HG03066 (cell line): ENCODE measurements around the gene TXNDC11.

Experiments
- ATAC-seq: cut with Tn5 transposase; IDR thresholded peaks from one replicate; pipeline ENCODE4 v1.9.1; 2021; ENCODE audit warnings: low read depth; ENCODE audit not compliant: unreplicated experiment

TXNDC11 gene

DNA sequence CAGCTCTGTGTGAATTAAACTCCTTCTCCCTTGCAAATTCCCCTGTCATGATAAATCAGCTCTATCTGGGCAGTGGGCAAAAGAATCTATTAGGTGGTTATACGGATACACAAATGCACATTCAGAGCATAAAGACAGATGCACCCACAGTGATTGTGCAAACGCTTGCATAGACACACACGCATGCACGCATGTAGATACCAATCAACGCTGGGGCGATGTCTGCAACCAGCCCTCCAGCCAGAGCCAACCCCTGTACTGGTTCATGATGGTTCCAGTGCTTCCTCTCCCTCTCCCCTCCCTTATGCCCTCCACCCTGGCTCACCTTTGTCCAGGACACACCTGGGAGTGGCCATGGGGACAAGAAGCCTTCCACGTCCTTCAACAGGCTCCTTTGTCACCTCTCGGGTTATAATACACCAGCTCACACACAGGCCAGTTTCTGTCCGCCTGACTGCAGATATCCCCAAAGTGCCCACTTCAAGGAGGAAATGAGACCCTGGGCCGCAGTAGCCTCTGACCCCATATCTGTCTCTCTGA is 107.5 kb downstream of the TXNDC11 start:
- no peak for ATAC-seq

GRCh38 chr16:11634312-11634711 is 108.3 kb downstream of the TXNDC11 start:
- no peak for ATAC-seq

DNA sequence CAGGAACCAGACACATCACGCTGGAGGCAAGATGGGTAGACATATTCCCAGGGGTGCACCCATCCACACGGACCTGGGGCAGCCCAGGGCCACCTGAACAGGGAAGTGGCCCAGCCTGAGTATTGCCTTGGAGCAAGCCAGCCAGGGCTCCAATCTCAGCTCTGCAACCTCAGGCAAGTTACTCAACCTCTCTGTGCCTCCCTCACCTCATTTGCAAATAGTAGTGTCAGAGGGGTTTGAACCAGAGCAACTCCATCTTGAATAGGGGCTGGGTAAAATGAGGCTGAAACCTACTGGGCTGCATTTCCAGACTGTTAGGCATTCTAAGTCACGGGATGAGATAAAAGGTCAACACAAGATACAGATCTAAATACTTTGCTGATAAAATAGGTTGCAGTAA is 109.5 kb downstream of the TXNDC11 start:
- ATAC-seq, result no peak

GRCh38 chr16:11632455-11632939 is 110.2 kb downstream of the TXNDC11 start:
- no peak for ATAC-seq

GRCh38 chr16:11631214-11631613 is 111.4 kb downstream of the TXNDC11 start:
- ATAC-seq, result no peak

GRCh38 chr16:11630768-11631056 is 111.9 kb downstream of the TXNDC11 start:
- no peak for ATAC-seq

DNA sequence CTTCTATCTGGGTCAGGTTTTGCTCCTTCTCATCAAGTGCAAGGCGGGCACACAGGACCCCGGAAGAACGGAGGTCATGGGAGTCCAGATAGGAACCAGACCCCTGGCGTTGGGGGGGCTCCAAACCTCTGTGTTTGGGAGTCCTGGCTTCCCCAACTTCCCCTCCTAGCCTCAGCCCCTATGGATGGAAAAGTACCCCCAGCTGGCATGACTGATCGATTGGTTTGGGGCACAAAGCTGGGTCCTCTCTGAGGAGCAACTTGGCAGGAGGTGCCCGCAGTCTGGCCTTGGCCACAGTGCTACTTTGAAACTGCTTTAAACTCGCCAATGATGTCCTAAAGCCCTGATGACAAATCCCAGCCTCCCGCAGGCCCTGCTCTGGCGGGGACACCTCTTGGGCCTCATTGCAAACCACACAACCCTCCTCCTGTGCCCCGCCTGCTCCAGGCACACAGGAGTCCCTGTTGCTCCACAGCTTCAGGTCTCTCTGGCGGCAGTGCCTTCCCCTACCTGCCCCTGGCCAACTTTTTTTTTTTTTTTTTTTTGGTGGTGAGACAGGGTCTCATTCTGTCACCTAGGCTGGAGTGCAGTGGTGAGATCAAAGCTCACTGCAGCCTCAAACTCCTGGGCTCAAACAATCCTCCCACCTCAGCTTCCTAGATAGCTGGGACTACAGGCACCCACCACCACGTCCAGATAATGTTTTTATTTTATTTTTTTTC is 112.5 kb downstream of the TXNDC11 start:
- ATAC-seq, result no peak
